NB4 (cell line): Measurements from ENCODE around the gene MAPK11.

ENCODE experiments used
- POLR2A ChIP-seq: IDR thresholded peaks from 2 replicates; pipeline ENCODE4 v1.6.1; 2011; ENCODE audit warnings: mild to moderate bottlenecking; ENCODE audit not compliant: insufficient read length; ENCODE audit errors: extremely low read depth
- TF ChIP-seq, protein P1 (sequence below): IDR thresholded peaks from one replicate; pipeline ENCODE4 v1.5.1; 2012; ENCODE audit warnings: low read depth, low read length

- TF ChIP-seq POLR2A: no peak
- TF ChIP-seq, protein P1, sequence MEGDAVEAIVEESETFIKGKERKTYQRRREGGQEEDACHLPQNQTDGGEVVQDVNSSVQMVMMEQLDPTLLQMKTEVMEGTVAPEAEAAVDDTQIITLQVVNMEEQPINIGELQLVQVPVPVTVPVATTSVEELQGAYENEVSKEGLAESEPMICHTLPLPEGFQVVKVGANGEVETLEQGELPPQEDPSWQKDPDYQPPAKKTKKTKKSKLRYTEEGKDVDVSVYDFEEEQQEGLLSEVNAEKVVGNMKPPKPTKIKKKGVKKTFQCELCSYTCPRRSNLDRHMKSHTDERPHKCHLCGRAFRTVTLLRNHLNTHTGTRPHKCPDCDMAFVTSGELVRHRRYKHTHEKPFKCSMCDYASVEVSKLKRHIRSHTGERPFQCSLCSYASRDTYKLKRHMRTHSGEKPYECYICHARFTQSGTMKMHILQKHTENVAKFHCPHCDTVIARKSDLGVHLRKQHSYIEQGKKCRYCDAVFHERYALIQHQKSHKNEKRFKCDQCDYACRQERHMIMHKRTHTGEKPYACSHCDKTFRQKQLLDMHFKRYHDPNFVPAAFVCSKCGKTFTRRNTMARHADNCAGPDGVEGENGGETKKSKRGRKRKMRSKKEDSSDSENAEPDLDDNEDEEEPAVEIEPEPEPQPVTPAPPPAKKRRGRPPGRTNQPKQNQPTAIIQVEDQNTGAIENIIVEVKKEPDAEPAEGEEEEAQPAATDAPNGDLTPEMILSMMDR: no peak
These were observed 16.2 kb downstream of the MAPK11 start for GRCh38 chr22:50253941-50254340.
